MG63 (cell line): ENCODE results near the gene GALNT14. TPM values are rescaled to one million over a fixed set of nuclear protein-coding genes. Genes with fewer than 3 reads are reported as not detected.

ENCODE experiments used
- DNase-seq: peaks from one replicate; pipeline ENCODE4 v3.0.0-alpha.2; 2020
- H3K27me3 ChIP-seq: fragments of 250-450 bp; sonication (Bioruptor Pico); 2 replicates; pipeline ENCODE4 v1.5.1; 2020; ENCODE audit warnings: mild to moderate bottlenecking, moderate library complexity
- H3K36me3 ChIP-seq: fragments of 250-450 bp; sonication (Bioruptor Pico); 2 replicates; pipeline ENCODE4 v1.5.1; 2020; ENCODE audit warnings: mild to moderate bottlenecking, moderate library complexity
- H3K4me3 ChIP-seq: fragments of 250-450 bp; sonication (Bioruptor Pico); 2 replicates; pipeline ENCODE4 v1.5.1; 2020; ENCODE audit warnings: mild to moderate bottlenecking, moderate library complexity
- H3K9me3 ChIP-seq: fragments of 250-450 bp; sonication (Bioruptor Pico); 2 replicates; pipeline ENCODE4 v1.5.1; 2020; ENCODE audit warnings: mild to moderate bottlenecking, moderate library complexity
- total RNA-seq: library from RNA; depleted of rRNA; stranded (reverse); fragments of >200 nt; shearing (Covaris generic); gene quantifications from 2 replicates; pipeline ENCODE4 v1.2.3, GENCODE V29; 2014; ENCODE audit warnings: low replicate concordance

The GALNT14 gene
- total RNA-seq, 1 experiment from 2014 or later: 3.9 TPM

DNA sequence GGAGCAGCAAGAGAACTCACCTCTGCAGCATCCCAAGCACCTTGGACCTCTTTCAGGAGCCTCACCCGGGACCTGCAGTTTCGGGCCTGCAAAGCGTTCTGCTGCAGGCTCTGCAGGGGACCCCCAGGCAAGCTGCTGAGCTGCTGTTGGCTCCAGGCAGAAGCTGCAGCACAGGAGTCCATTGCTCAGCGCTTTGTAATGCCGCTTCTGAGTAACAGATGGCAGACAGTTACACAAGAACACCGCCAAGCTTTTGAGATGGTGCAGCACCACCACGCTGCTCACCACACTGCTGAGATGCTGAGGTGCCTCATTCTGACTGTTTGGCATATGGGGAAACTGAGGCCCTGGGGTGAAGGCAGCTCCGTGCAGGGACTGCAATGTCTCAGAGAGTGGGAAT, 1.9 kb upstream of the GALNT14 start:
- Histone ChIP-seq H3K4me3 (no peak overlapping the region), H3K27me3 (peaks cover 14% of the 10 kb centered on the region), H3K36me3 (no peaks in the 10 kb centered on the region), H3K9me3 (no peaks in the 10 kb centered on the region)
- DNase-seq: no peak

DNA sequence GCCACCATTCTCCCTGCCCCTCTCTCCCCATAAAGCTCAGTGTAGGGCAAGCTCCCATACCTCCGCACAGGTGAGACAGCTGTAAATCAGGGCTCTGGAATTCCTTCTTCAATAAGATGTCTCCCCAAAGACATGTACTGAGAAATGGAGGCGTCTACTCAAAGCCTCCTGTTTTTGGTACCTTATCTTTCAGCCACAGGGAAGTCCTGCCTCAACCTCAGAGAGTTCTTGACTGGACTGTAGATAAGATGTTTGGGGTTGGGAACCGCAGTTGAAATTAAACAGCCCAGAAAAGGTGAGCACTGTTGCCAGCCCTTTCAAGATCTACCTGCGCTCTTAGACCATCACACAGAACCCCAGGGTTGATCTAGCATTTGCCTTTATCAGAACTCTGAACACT, 1.4 kb upstream of the GALNT14 start:
- Histone ChIP-seq H3K36me3 (no peaks in the 10 kb centered on the region), H3K27me3 (peaks cover 14% of the 10 kb centered on the region), H3K9me3 (no peaks in the 10 kb centered on the region), H3K4me3 (no peak overlapping the region)
- no peak for DNase-seq

DNA sequence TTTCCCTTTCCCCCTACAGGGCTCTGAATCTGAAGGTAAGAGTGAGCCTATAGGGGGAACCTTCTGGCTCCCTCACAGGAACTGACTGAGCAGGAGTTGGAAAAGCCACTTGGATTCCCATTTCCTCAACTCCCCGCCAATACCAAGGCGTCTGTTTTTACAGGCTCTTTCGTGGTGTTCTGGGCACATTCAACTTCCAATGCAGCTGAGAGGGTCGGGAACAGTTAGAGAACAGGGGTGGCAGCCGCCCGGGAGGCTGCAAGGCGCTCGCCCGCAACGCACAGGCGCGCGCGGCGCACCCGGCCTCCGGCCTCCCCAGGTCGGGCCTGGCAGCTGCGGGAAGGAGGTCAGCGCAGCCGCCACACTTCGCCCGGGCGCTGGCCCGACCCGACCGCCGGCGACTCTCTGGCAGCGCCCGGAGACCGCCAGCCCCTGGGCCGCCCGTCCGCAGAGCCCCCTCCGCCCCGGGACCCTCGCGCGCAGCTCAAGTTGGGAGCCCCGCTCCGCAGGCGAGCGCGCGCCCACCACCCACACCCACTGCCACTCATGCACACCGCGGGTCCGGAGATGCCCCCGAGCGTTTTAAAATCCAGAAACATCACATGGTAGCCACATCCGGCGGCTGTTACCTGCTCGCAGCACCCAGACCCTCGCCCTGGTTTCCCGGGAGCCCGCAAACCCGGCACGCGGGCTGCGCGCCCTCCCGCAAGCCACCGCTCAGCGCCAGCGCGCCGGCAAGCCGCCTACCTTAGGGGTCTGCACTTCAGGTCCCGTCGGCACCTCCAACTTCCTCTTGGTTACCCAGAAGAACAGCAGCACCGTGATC, 816 bp downstream of the GALNT14 start:
- peak; percentile 12 for DNase-seq
- peaks cover 14% of the 10 kb centered on the region for H3K27me3 ChIP-seq
- no peaks in the 10 kb centered on the region for H3K9me3 ChIP-seq
- peak overlapping the region; percentile 53 for H3K4me3 ChIP-seq
- no peaks in the 10 kb centered on the region for H3K36me3 ChIP-seq

DNA sequence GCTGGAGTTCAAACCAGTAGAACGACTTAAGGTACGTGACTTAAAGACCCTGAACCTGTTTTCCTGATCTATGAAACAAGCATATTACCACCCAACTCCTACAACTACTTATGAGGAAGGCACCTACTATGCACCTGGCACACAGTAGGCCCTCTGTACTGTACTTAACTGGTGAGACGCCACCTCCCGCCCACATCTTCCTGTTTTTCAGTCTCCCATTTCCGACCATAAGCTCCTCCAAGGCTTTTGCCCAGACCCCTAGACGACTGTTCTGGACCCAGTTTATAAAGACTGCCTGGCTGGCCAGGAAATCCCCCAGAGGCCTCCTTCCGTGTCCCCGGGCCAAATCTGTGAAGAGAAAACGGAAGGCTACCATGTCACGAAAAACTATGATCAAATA, 1.5 kb downstream of the GALNT14 start:
- no peak for DNase-seq
- no peaks in the 10 kb centered on the region for H3K9me3 ChIP-seq
- peak overlapping the region; percentile 53 for H3K4me3 ChIP-seq
- no peaks in the 10 kb centered on the region for H3K36me3 ChIP-seq
- H3K27me3 ChIP-seq: peaks cover 14% of the 10 kb centered on the region

DNA sequence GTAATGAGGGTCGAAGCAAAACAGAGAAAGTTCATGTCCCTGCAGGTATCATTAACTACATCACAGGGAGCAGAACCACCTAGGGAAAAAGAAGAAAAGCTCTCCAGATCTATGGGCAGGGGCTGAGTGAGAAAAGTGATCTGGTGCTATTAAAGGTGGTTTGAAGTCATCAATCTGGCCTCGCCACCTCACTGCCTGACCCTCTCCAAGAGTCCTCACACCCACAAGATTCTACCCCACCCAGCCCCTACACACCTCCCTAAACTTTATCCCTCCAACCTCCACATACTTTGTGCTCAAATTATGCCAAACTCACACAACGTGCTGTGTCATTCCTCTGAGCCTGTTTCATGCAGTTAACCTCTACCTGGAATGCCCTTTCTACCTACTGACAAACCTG, 2.2 kb downstream of the GALNT14 start:
- H3K27me3 ChIP-seq: peaks cover 14% of the 10 kb centered on the region
- DNase-seq: no peak
- H3K4me3 ChIP-seq: no peak overlapping the region
- H3K9me3 ChIP-seq: no peaks in the 10 kb centered on the region
- H3K36me3 ChIP-seq: no peaks in the 10 kb centered on the region

DNA sequence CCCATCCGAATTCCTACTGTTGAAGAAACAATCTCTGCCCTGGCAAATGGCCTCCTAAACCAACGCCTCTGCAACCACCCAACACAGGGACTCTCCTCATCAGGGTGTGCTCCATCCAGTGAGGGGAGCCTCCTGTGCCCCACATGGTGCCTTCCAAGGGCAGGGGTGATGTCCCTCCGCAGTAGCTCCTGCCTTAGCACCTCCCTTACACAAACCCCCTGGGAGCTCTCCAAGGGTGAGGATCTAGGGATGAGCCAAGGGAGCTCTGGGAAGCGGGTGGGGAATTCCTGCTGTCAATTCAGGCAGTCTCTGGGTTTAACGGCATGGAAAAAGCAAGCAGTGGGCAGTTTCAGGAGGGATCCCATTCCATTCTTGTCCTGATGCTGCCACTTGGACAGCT, 3.8 kb downstream of the GALNT14 start:
- no peak for DNase-seq
- H3K9me3 ChIP-seq: no peaks in the 10 kb centered on the region
- H3K36me3 ChIP-seq: no peaks in the 10 kb centered on the region
- H3K4me3 ChIP-seq: no peak overlapping the region
- peaks cover 14% of the 10 kb centered on the region for H3K27me3 ChIP-seq

DNA sequence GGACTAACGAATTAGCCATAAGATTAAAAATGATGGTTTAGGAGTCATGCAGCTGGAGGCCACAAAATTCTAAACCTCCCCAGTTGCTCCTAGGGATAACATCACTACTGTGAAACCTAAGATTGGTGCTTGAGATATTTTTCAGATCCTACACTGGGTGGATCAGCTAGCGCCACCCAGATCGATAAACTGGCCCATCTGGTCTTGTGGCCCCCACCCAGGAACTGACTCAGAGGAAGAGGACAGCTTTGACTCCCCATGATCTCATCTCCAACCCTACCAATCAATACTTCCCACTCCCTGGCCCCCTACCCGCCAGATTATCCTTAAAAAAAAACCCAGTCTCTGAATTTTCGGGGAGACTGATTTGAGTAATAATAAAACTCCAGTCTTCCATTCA, 5.5 kb downstream of the GALNT14 start:
- Histone ChIP-seq H3K27me3 (peaks cover 1% of the 10 kb centered on the region; the same call in 1 of the 2 replicates), H3K4me3 (no peak overlapping the region), H3K36me3 (no peaks in the 10 kb centered on the region), H3K9me3 (no peaks in the 10 kb centered on the region)
- no peak for DNase-seq

DNA sequence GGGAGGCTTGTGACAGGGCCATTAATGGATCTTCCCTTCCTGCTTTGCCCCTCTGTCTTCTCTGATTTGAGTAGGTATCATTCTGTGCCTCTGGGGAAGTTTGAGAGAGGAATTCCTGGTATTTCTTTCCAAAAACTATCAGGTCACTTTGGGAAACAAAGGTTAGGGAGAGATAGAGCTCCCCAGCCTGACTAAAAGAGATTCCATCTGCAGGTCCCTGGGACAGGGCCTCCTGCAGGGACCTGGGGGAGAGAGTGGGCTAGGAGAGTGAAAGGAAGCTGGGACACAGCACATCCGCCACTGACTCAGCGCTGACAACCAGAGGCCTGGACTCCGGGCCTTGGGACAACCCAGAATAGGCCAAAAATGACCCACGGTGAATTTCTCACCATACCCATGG, 6.4 kb downstream of the GALNT14 start:
- no peak overlapping the region for H3K4me3 ChIP-seq
- H3K9me3 ChIP-seq: no peaks in the 10 kb centered on the region
- no peaks in the 10 kb centered on the region for H3K36me3 ChIP-seq
- H3K27me3 ChIP-seq: no peaks in the 10 kb centered on the region
- DNase-seq: no peak

DNA sequence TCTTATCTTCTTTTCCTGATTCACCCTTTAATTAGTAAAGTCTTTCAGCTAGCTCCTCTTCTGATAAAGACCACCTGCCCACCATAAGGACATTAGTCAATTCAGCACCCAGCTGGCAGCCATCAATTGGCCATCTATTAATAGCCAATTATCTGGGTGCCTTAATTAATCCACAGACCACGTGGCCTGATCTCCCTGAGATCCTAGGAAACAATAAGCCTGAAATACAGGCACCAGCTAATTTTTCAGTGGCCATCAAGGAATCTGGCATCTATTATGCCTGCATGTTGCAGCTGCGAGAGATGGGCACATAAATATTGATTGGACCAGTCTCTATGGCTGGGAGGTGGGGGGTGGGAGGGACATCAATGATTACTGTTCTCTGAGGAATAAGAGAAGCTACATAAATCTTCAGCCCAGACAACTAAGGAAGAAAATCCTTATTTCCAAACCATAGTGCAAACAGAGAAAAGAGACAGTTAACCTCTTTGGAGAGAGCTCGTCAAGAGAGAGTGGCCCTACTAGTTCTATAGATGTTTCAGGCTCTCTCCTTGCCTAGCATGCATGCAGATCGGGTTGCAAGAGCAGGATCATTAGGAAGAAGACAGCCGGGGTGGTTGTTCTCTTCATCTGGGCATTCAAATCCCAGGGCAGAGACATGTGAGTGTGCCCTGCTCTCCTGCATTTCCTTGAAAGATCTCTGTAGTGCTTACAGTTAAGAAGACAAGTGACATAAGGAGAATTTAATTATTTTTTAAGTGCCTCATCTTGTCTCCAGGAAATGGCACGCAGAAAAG, 8.7 kb downstream of the GALNT14 start:
- H3K9me3 ChIP-seq: no peaks in the 10 kb centered on the region
- H3K36me3 ChIP-seq: no peaks in the 10 kb centered on the region
- no peak overlapping the region for H3K4me3 ChIP-seq
- no peak for DNase-seq
- no peaks in the 10 kb centered on the region for H3K27me3 ChIP-seq

DNA sequence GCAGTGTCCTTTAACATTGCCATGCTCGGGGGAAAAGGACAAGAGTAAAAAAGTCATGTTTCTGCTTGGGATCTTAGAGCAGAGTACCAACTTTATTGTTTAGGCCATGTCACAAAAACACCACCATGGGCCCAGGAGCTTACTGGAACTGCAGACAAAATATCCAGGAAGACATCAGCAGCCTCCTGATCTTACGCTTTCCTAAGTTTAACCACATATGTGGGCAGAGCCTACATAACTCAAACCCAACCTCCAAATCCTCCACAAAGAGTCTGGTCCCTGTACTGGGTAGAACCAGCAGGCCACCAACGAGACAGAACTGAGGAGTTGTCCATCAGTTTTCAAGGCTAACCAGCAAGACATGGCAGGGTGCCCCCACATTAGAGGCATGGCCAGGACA, 10.3 kb downstream of the GALNT14 start:
- no peaks in the 10 kb centered on the region for H3K27me3 ChIP-seq
- DNase-seq: no peak
- H3K36me3 ChIP-seq: no peaks in the 10 kb centered on the region
- no peaks in the 10 kb centered on the region for H3K9me3 ChIP-seq
- no peak overlapping the region for H3K4me3 ChIP-seq

DNA sequence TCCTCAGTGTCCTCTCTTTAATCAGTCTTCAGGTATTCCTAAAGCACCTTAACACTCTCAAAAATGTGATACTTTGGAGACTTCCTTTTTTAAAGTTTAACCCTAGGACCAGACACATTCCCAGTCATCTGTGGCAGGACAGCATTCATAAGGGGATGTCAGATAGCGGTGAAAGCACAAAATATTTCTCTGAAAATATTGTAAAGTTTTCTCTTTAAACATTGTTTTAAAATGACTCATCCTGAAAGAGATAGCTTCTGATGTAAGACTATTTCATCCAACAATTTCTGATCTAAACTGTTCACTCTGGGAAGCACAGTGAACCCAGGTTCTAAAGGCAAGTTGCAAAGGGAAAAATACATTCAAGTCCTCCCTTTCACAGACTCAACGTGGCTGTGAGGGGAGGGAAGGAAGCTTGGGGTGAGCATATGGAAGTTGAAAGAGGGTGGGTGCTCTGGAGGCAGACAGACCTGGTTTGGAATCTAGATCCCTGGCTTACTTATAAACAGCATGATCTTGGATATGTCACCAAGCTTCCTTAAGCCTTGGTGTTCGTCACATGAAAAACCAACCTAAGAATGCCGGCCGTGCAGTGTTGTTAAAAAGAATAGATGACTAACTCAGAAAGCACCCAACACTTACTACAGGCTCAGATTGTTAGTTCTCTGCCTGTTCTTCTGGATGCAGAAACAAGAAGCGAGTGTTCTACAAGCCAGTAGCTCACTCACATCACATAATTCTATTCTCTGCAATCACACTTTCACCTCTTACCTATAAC, 12.1 kb downstream of the GALNT14 start:
- H3K9me3 ChIP-seq: no peaks in the 10 kb centered on the region
- DNase-seq: no peak
- H3K4me3 ChIP-seq: no peak overlapping the region
- no peaks in the 10 kb centered on the region for H3K36me3 ChIP-seq
- no peaks in the 10 kb centered on the region for H3K27me3 ChIP-seq

DNA sequence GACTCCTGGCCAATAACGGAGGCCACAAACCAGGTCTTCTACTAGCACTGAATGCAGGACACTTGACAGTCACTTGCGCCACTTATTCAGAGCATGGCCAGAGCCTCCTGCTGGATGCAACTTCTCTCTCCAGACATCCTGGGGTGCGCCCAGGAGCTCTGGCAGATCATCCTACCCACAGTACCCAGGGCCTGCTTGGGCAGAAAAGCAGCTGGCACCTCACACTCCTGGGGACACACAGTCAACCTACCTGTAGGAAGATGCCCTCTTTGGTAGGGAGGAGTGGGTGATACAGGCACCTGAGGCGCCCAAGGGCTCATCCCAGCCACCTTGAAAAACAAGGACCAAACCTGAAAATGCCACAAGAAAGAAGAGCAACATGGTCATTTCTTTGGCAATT, 13.3 kb downstream of the GALNT14 start:
- Histone ChIP-seq H3K27me3 (no peaks in the 10 kb centered on the region), H3K36me3 (no peaks in the 10 kb centered on the region), H3K4me3 (no peak overlapping the region), H3K9me3 (no peaks in the 10 kb centered on the region)
- no peak for DNase-seq

DNA sequence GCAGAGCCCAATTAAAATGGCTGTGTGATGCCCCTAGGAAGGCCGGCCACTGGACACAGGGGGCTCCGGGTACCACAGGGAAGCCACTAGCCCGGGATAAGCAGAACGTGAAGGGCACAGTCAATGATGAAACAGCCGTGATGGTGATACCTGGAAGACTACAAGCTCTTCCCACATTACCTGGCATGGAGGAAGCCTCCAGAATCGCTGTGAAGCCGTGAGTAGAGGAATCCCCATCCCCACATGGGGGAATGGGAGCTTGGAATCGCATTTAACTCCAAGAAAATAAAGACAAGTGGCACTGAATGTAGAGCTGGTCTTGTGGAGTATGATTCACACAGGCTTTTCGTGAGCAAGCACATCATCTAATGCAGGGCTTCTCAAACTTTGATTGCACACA, 16.1 kb downstream of the GALNT14 start:
- H3K9me3 ChIP-seq: no peaks in the 10 kb centered on the region
- no peak overlapping the region for H3K4me3 ChIP-seq
- DNase-seq: no peak
- no peaks in the 10 kb centered on the region for H3K27me3 ChIP-seq
- no peaks in the 10 kb centered on the region for H3K36me3 ChIP-seq

DNA sequence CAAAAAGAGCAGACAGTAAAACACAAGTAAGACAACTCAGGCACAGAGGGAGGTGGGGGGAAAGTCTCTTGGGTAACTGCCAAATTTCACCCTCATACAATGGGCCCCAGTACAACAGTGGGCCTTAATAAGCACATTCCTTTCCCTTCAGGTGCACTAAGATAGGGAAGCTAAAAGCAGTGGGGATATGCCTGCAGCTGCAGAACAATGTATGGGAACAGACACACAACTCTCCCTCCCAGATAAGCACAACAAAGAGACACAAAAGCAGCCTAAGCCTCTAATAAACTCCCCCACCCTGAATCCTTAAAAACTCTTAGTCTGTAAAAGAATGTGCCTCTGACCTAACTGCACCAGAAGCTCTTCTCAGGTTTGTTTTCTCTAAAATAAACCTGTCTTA, 24.5 kb downstream of the GALNT14 start:
- Histone ChIP-seq H3K36me3 (no peaks in the 10 kb centered on the region), H3K27me3 (no peaks in the 10 kb centered on the region), H3K9me3 (no peaks in the 10 kb centered on the region), H3K4me3 (no peak overlapping the region)
- DNase-seq: no peak

DNA sequence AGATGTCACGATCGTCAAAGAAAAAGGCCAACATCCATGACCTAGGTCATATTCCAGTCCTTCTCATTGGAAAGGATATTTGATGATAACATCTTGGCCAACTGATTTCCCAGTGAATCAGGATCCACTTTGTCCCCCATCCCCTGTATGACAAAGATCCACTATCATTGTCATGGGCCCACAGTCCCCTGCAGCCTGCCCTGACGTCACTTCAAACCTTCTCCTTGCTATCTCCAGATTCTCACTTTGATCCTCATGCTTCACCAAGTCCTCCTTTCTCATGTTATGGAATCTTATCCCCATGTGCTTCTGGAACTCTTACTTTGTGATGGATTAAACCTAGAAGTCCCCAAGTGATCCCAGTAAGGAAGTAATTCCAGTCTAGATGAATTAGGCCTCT, 25.7 kb downstream of the GALNT14 start:
- no peaks in the 10 kb centered on the region for H3K27me3 ChIP-seq
- H3K9me3 ChIP-seq: no peaks in the 10 kb centered on the region
- no peak for DNase-seq
- H3K4me3 ChIP-seq: no peak overlapping the region
- no peaks in the 10 kb centered on the region for H3K36me3 ChIP-seq

DNA sequence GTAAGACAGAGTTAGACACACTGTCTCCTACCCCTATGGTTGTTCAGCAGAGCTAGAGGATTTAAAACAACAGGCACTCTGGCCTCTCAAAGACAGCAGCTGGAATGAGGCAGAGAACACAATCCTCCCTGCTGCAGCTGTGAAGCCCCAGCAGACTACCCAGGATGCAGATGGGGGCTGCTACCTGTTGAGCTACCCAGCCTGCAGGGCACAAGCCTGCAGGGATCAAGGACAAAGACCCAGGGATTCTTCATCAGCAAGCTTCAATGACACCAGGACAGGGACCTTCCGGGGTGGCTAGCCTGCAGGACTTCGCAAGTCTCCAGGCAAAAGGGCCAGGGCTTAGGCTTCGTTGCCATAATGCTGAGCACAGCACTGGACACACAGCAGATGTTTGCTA, 27.2 kb downstream of the GALNT14 start:
- no peak overlapping the region for H3K4me3 ChIP-seq
- no peaks in the 10 kb centered on the region for H3K9me3 ChIP-seq
- no peaks in the 10 kb centered on the region for H3K36me3 ChIP-seq
- no peak for DNase-seq
- H3K27me3 ChIP-seq: no peaks in the 10 kb centered on the region

DNA sequence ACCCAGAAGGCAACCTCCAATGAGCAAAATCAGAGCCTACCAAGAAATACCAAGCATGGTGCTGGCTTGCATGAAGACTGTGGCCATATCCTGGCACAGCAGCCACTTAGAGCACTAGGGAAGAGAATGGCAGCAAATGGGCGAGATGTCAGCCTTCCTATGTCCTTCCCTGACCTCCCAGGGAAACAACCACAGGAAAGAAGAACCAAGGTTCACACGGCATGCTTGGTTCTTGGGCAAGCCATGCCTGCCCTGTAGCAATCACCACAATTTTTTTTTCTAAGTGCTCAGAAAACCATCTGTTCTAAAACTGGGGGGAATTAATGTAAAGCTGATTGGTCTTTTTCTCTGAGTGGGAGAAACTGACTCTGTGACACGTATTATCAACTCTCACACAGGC, 27.8 kb downstream of the GALNT14 start:
- no peaks in the 10 kb centered on the region for H3K27me3 ChIP-seq
- H3K4me3 ChIP-seq: no peak overlapping the region
- no peaks in the 10 kb centered on the region for H3K36me3 ChIP-seq
- H3K9me3 ChIP-seq: no peaks in the 10 kb centered on the region
- DNase-seq: no peak
